Measurements from ENCODE around the gene PPP4R4.

- TF ChIP-seq, protein P1, sequence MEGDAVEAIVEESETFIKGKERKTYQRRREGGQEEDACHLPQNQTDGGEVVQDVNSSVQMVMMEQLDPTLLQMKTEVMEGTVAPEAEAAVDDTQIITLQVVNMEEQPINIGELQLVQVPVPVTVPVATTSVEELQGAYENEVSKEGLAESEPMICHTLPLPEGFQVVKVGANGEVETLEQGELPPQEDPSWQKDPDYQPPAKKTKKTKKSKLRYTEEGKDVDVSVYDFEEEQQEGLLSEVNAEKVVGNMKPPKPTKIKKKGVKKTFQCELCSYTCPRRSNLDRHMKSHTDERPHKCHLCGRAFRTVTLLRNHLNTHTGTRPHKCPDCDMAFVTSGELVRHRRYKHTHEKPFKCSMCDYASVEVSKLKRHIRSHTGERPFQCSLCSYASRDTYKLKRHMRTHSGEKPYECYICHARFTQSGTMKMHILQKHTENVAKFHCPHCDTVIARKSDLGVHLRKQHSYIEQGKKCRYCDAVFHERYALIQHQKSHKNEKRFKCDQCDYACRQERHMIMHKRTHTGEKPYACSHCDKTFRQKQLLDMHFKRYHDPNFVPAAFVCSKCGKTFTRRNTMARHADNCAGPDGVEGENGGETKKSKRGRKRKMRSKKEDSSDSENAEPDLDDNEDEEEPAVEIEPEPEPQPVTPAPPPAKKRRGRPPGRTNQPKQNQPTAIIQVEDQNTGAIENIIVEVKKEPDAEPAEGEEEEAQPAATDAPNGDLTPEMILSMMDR (conservative IDR thresholded peaks at IDR 0.05; ENCODE audit: low read depth, low read length): no peak
- TF ChIP-seq CEBPB (IDR thresholded peaks at IDR 0.05; ENCODE audit: low read depth, low read length) (no peak), POLR2A (IDR thresholded peaks at IDR 0.05; ENCODE audit: low read depth, low read length) (no peak), CHD1 (IDR thresholded peaks at IDR 0.05; ENCODE audit: low read depth, low read length) (no peak), USF2 (IDR thresholded peaks at IDR 0.05; ENCODE audit: low read depth, low read length) (no peak)
These were observed 146.1 kb downstream of the PPP4R4 start for GRCh38 chr14:94320243-94320642.

Data from IMR-90 (cell line).